ENCODE data around the gene SLC12A8. TPM values are rescaled to one million over a fixed set of nuclear protein-coding genes. Genes with fewer than 3 reads are reported as not detected.

SLC12A8 gene
- total and polyA plus RNA-seq, 10 of the 15 experiments (the other 5 are each of a cell fraction or from before 2014, with no cell fraction given) = 2.5 to 71.6 (median 50.1) TPM

GRCh38 chr3:125119752-125120378, 92.7 kb downstream of the SLC12A8 start (continued):
- peak; percentile 25 for TF ChIP-seq CUX1 (IDR thresholded peaks at IDR 0.05; ENCODE audit: insufficient replicate concordance, low read depth, low read length)
- TF ChIP-seq RBBP5 (conservative IDR thresholded peaks at IDR 0.05) = no peak
- TF ChIP-seq SREBF2 (IDR thresholded peaks at IDR 0.05; ENCODE audit: low read length) = no peak
- TF ChIP-seq, protein P1, sequence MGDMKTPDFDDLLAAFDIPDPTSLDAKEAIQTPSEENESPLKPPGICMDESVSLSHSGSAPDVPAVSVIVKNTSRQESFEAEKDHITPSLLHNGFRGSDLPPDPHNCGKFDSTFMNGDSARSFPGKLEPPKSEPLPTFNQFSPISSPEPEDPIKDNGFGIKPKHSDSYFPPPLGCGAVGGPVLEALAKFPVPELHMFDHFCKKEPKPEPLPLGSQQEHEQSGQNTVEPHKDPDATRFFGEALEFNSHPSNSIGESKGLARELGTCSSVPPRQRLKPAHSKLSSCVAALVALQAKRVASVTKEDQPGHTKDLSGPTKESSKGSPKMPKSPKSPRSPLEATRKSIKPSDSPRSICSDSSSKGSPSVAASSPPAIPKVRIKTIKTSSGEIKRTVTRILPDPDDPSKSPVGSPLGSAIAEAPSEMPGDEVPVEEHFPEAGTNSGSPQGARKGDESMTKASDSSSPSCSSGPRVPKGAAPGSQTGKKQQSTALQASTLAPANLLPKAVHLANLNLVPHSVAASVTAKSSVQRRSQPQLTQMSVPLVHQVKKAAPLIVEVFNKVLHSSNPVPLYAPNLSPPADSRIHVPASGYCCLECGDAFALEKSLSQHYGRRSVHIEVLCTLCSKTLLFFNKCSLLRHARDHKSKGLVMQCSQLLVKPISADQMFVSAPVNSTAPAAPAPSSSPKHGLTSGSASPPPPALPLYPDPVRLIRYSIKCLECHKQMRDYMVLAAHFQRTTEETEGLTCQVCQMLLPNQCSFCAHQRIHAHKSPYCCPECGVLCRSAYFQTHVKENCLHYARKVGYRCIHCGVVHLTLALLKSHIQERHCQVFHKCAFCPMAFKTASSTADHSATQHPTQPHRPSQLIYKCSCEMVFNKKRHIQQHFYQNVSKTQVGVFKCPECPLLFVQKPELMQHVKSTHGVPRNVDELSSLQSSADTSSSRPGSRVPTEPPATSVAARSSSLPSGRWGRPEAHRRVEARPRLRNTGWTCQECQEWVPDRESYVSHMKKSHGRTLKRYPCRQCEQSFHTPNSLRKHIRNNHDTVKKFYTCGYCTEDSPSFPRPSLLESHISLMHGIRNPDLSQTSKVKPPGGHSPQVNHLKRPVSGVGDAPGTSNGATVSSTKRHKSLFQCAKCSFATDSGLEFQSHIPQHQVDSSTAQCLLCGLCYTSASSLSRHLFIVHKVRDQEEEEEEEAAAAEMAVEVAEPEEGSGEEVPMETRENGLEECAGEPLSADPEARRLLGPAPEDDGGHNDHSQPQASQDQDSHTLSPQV (IDR thresholded peaks at IDR 0.05) = no peak
- peak; percentile 82 for TF ChIP-seq MEF2A (IDR thresholded peaks at IDR 0.05; ENCODE audit: insufficient read depth, low read depth, low read length)
- no peak for TF ChIP-seq JUNB (IDR thresholded peaks at IDR 0.05)
- no peak for TF ChIP-seq BACH1 (IDR thresholded peaks at IDR 0.05; ENCODE audit: borderline replicate concordance)
- TF ChIP-seq, protein P2, sequence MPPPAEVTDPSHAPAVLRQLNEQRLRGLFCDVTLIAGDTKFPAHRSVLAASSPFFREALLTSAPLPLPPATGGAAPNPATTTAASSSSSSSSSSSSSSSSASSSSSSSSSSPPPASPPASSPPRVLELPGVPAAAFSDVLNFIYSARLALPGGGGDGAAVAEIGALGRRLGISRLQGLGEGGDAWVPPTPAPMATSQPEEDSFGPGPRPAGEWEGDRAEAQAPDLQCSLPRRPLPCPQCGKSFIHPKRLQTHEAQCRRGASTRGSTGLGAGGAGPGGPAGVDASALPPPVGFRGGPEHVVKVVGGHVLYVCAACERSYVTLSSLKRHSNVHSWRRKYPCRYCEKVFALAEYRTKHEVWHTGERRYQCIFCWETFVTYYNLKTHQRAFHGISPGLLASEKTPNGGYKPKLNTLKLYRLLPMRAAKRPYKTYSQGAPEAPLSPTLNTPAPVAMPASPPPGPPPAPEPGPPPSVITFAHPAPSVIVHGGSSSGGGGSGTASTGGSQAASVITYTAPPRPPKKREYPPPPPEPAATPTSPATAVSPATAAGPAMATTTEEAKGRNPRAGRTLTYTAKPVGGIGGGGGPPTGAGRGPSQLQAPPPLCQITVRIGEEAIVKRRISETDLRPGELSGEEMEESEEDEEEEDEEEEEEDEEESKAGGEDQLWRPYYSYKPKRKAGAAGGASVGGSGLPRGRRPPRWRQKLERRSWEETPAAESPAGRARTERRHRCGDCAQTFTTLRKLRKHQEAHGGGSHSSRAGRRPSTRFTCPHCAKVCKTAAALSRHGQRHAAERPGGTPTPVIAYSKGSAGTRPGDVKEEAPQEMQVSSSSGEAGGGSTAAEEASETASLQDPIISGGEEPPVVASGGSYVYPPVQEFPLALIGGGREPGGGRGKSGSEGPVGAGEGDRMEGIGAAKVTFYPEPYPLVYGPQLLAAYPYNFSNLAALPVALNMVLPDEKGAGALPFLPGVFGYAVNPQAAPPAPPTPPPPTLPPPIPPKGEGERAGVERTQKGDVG (CRISPR knock-in tag; IDR thresholded peaks at IDR 0.05) = no peak
- TF ChIP-seq TAF1 (IDR thresholded peaks at IDR 0.05; ENCODE audit: borderline replicate concordance, low read depth, low read length) = no peak; the same call in 1 of the 2 replicates
- TF ChIP-seq, protein P3, sequence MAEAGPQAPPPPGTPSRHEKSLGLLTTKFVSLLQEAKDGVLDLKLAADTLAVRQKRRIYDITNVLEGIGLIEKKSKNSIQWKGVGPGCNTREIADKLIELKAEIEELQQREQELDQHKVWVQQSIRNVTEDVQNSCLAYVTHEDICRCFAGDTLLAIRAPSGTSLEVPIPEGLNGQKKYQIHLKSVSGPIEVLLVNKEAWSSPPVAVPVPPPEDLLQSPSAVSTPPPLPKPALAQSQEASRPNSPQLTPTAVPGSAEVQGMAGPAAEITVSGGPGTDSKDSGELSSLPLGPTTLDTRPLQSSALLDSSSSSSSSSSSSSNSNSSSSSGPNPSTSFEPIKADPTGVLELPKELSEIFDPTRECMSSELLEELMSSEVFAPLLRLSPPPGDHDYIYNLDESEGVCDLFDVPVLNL (IDR thresholded peaks at IDR 0.05; ENCODE audit: low read depth, low read length) = no peak
- no peak for TF ChIP-seq CEBPB (IDR thresholded peaks at IDR 0.05; ENCODE audit: borderline replicate concordance in 1 of 2, low read depth in 2 of 2, low read length in 2 of 2)
- TF ChIP-seq ZBED1 (IDR thresholded peaks at IDR 0.05; ENCODE audit: borderline replicate concordance) = 0 out of 2 replicates have a peak, but pooled peaks have one; percentile 44
- TF ChIP-seq, protein P4, sequence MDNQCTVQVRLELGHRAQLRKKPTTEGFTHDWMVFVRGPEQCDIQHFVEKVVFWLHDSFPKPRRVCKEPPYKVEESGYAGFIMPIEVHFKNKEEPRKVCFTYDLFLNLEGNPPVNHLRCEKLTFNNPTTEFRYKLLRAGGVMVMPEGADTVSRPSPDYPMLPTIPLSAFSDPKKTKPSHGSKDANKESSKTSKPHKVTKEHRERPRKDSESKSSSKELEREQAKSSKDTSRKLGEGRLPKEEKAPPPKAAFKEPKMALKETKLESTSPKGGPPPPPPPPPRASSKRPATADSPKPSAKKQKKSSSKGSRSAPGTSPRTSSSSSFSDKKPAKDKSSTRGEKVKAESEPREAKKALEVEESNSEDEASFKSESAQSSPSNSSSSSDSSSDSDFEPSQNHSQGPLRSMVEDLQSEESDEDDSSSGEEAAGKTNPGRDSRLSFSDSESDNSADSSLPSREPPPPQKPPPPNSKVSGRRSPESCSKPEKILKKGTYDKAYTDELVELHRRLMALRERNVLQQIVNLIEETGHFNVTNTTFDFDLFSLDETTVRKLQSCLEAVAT (IDR thresholded peaks at IDR 0.05) = peak; percentile 34; the same call in 1 of the 2 replicates
- TF ChIP-seq POLR2A (IDR thresholded peaks at IDR 0.05; ENCODE audit: low read depth, low read length) = no peak; the same call in 1 of the 2 replicates
- TF ChIP-seq BCL11A (IDR thresholded peaks at IDR 0.05; ENCODE audit: low read depth, low read length) = no peak
